Lower leg skin (tissue), 3 donors: ENCODE data around the gene KRT34.

Source experiments
- CTCF ChIP-seq, 3 donors: fragments of 450-650 bp; IDR thresholded peaks; one replicate each; pipeline ENCODE4 v1.5.1; 2016; ENCODE audit warnings: antibody characterized with exemption in 3 of 3, mild to moderate bottlenecking in 3 of 3, moderate library complexity in 2 of 3
- POLR2A ChIP-seq, 2 donors: fragments of 450-650 bp; IDR thresholded peaks; one replicate each; pipeline ENCODE4 v1.6.1; 2016 to 2017; ENCODE audit warnings: antibody characterized with exemption in 2 of 2, mild to moderate bottlenecking in 1 of 2, moderate library complexity in 1 of 2

DNA sequence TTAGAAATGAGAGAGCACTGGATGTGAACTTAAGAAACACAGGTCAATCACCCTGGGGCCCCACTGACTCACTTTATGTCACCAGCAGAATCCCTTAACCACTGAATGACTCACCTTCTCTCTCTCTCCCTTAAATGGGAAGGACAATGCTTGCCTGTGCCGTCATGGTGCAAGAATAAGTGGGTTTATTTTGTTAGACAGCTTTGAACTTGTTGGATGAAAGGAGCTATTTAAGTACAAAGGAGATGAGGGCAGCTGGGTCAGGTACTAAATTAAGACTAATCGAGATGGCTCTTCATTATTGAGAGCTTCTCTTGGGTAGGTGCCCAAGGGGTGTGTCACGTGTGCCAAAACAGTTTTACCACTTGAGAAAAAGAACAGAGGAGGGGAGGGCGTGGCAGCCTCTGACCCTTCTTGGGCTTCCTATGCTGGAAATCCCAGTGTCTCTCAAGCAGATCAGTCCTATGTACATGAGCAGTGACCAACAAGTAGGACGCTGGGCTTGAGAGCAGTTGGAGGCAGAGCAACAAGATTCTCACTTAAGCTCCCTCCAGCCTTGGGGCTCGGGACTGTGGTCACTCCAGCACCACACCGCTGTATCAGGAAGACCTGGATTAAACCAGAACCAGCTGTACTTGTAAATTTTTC, 22.0 kb upstream of the KRT34 start:
- no peak for TF ChIP-seq CTCF (IDR thresholded peaks at IDR 0.05)
- TF ChIP-seq POLR2A (IDR thresholded peaks at IDR 0.05): no peak
